Endothelial cell of umbilical vein (primary cell): ENCODE measurements around the gene SRSF11. TPM values are rescaled to one million over a fixed set of nuclear protein-coding genes. Genes with fewer than 3 reads are reported as not detected.

Experiments used
- BruUV-seq: library from RNA; stranded (reverse); fragments of 400-500 nt; replicated peaks from 2 replicates; lab custom pipeline; 2021; lab: Mats Ljungman, UMichigan
- CTCF ChIA-PET: fragments of 300-600, 350-600 bp; sonication (Branson Sonifier 250); formaldehyde crosslinking; loops from one replicate; lab custom pipeline; 2021; ENCODE audit warnings: antibody characterized with exemption, inconsistent platforms; lab: Charles Lee
- POLR2A ChIA-PET: fragments of 300-600, 350-600 bp; sonication (Branson Sonifier 250); formaldehyde crosslinking; loops from one replicate; lab custom pipeline; 2021; ENCODE audit warnings: antibody characterized with exemption, inconsistent platforms; lab: Charles Lee
- DNase-seq: peaks from one replicate; pipeline ENCODE4 v3.0.0-alpha.2; 2011; ENCODE audit warnings: low read depth, low spot score
- FAIRE-seq: peaks from 2 replicates; lab custom pipeline; 2011; peaks lifted over from hg19 to GRCh38; lab: Jason Lieb, UNC
- H2AFZ ChIP-seq: 2 replicates; pipeline ENCODE4 v1.6.0; 2012; ENCODE audit warnings: low read depth, low read length, control low read depth, inconsistent platforms
- H3K27ac ChIP-seq: 2 replicates; pipeline ENCODE4 v1.5.1; 2011; ENCODE audit warnings: low read depth, mild to moderate bottlenecking, control low read depth, low read length, moderate library complexity; ENCODE audit not compliant: insufficient read depth
- H3K27me3 ChIP-seq, 2 experiments: 2 replicates each; pipeline versions ENCODE4 v1.6.0 to v1.6.1; 2011; ENCODE audit warnings: low read length in 2 of 2, mixed read lengths in 1 of 2; ENCODE audit not compliant: control insufficient read depth in 2 of 2, insufficient read depth in 2 of 2
- H3K36me3 ChIP-seq, 2 experiments: 2 replicates in 1 of 2; 3 replicates in 1 of 2; pipeline ENCODE4 v1.5.1; 2011; ENCODE audit warnings: low read length in 2 of 2, mild to moderate bottlenecking in 1 of 2, moderate library complexity in 1 of 2; ENCODE audit not compliant: control insufficient read depth in 2 of 2, insufficient read depth in 2 of 2; ENCODE audit errors: extremely low read depth in 1 of 2
- H3K4me1 ChIP-seq: 3 replicates; pipeline ENCODE4 v1.5.1; 2011; ENCODE audit warnings: mild to moderate bottlenecking, low read length; ENCODE audit not compliant: control insufficient read depth, insufficient read depth; ENCODE audit errors: extremely low read depth
- H3K4me2 ChIP-seq: 2 replicates; pipeline ENCODE4 v1.6.1; 2011; ENCODE audit warnings: low read length, control low read depth, mixed read lengths; ENCODE audit not compliant: insufficient read depth
- H3K4me3 ChIP-seq, 3 experiments: fragments of 200-600 bp in 1 of 3; sonication (generic), shearing (Covaris generic) in 1 of 3; replicated peaks in 1 of 3; 2 replicates each; pipeline ENCODE4 v1.5.1; 2011 to 2016; ENCODE audit warnings: control low read depth in 3 of 3, low read length in 3 of 3, mild to moderate bottlenecking in 2 of 3, inconsistent platforms in 1 of 3, low read depth in 1 of 3, moderate library complexity in 1 of 3; ENCODE audit not compliant: insufficient read depth in 1 of 3
- H3K79me2 ChIP-seq: 2 replicates; pipeline ENCODE4 v1.6.0; 2012; ENCODE audit warnings: low read length, inconsistent platforms; ENCODE audit not compliant: control insufficient read depth, insufficient read depth
- H3K9ac ChIP-seq: replicated peaks from 2 replicates; pipeline ENCODE3; 2011; ENCODE audit warnings: low read length, control low read depth; ENCODE audit not compliant: insufficient read depth; ENCODE audit errors: extremely low read depth
- H3K9me1 ChIP-seq: replicated peaks from 3 replicates; pipeline ENCODE4 v1.6.0; 2011; ENCODE audit warnings: mild to moderate bottlenecking, low read length; ENCODE audit not compliant: control insufficient read depth, insufficient read depth; ENCODE audit errors: extremely low read depth
- H3K9me3 ChIP-seq: replicated peaks from 2 replicates; pipeline ENCODE4 v1.5.1; 2012; ENCODE audit warnings: low read length, inconsistent platforms; ENCODE audit not compliant: control insufficient read depth, insufficient read depth
- H4K20me1 ChIP-seq: replicated peaks from 2 replicates; pipeline ENCODE3; 2011; ENCODE audit warnings: mild to moderate bottlenecking, low read length; ENCODE audit not compliant: control insufficient read depth, insufficient read depth; ENCODE audit errors: extremely low read depth
- EZH2 ChIP-seq: IDR thresholded peaks from 2 replicates; pipeline ENCODE4 v1.6.1; 2012; ENCODE audit warnings: borderline replicate concordance, low read depth, mild to moderate bottlenecking, moderate library complexity, low read length, inconsistent platforms; ENCODE audit not compliant: severe bottlenecking
- FOS ChIP-seq: IDR thresholded peaks from 2 replicates; pipeline ENCODE4 v1.6.1; 2011; ENCODE audit warnings: mild to moderate bottlenecking, low read length, moderate library complexity, borderline replicate concordance; ENCODE audit not compliant: insufficient read depth
- GATA2 ChIP-seq: IDR thresholded peaks from 2 replicates; pipeline ENCODE4 v1.7.0; 2011; ENCODE audit warnings: low read depth, mild to moderate bottlenecking, moderate library complexity, mixed read lengths, low read length; ENCODE audit not compliant: insufficient read length, insufficient read depth
- JUN ChIP-seq: IDR thresholded peaks from 2 replicates; pipeline ENCODE4 v1.6.1; 2011; ENCODE audit warnings: borderline replicate concordance, low read depth; ENCODE audit not compliant: insufficient read length, insufficient read depth
- MAX ChIP-seq: IDR thresholded peaks from 2 replicates; pipeline ENCODE4 v1.6.1; 2011; ENCODE audit not compliant: insufficient read depth, insufficient read length
- MYC ChIP-seq: IDR thresholded peaks from one replicate; pipeline ENCODE4 v1.6.1; 2011; ENCODE audit warnings: mild to moderate bottlenecking, low read depth, low read length
- POLR2A ChIP-seq: IDR thresholded peaks from 2 replicates; pipeline ENCODE4 v1.6.1; 2012; ENCODE audit warnings: low read depth, mild to moderate bottlenecking, control low read depth, low read length
- POLR2AphosphoS5 ChIP-seq: IDR thresholded peaks from 2 replicates; pipeline ENCODE4 v1.6.1; 2012; ENCODE audit warnings: low read depth, mild to moderate bottlenecking, control low read depth, low read length, moderate library complexity; ENCODE audit not compliant: insufficient read depth
- dilution Hi-C: fragments of 300-500 bp; cut with MboI; formaldehyde crosslinking; loops from one replicate; pipeline ENCODE4 v1.15.0; 2019; ENCODE audit warnings: low sequenced_read_pairs; ENCODE audit not compliant: extremely low pct_ligation_motif_present
- intact Hi-C: fragments of 100-400 bp; cut with micrococcal nuclease; formaldehyde crosslinking; loops from one replicate; pipeline ENCODE4 v1.10.0; 2022
- polyA plus RNA-seq, 4 experiments: library from polyadenylated mRNA; depleted of rRNA in 3 of 4; stranded (reverse) in 3 of 4; unstranded in 1 of 4; fragments of >200 nt; gene quantifications; 2 replicates each; pipeline versions ENCODE4 v1.2.1 to v1.2.3, GENCODE V29; 2011 to 2012; ENCODE audit warnings: missing spikeins in 1 of 4
- total RNA-seq: library from RNA; stranded (reverse); gene quantifications from 2 replicates; pipeline ENCODE4 v1.2.3, GENCODE V29; 2021
- TF ChIP-seq, protein P1 (sequence below), 2 donors: IDR thresholded peaks; 1 replicate in 1 of 2; 2 replicates in 1 of 2; pipeline ENCODE4 v1.5.1; 2011; ENCODE audit warnings: low read length in 2 of 2, mild to moderate bottlenecking in 2 of 2, moderate library complexity in 2 of 2, control low read depth in 1 of 2, inconsistent platforms in 1 of 2, low read depth in 1 of 2; ENCODE audit not compliant: insufficient read depth in 1 of 2; ENCODE audit errors: extremely low read depth in 1 of 2

Gene SRSF11
- total and polyA plus RNA-seq, 2 donors (not counting 3 experiments of a cell fraction or from before 2014, with no cell fraction given): 177 to 241 TPM

GRCh38 chr1:70188522-70188921 lies 32.7 kb upstream of the SRSF11 start:
- Histone ChIP-seq H3K27me3 (no peaks in the 10 kb centered on the region), H3K79me2 (peaks cover 40% of the 10 kb centered on the region), H3K4me3 (no peak overlapping the region), H3K4me2 (no peak overlapping the region), H3K4me1 (no peaks in the 10 kb centered on the region), H4K20me1 (no peaks in the 10 kb centered on the region), H2AFZ (no peak overlapping the region), H3K27ac (no peak overlapping the region), H3K36me3 (peaks cover 0 to 3% of the 10 kb centered on the region in 2 experiments), H3K9ac (no peak overlapping the region), H3K9me1 (no peaks in the 10 kb centered on the region), H3K9me3 (no peaks in the 10 kb centered on the region)
- TF ChIP-seq FOS: no peak
- no peak for TF ChIP-seq POLR2AphosphoS5
- TF ChIP-seq JUN: no peak
- TF ChIP-seq GATA2: no peak
- TF ChIP-seq MYC: no peak
- no peak for TF ChIP-seq POLR2A
- TF ChIP-seq MAX: no peak
- no peak for TF ChIP-seq EZH2
- TF ChIP-seq, protein P1, sequence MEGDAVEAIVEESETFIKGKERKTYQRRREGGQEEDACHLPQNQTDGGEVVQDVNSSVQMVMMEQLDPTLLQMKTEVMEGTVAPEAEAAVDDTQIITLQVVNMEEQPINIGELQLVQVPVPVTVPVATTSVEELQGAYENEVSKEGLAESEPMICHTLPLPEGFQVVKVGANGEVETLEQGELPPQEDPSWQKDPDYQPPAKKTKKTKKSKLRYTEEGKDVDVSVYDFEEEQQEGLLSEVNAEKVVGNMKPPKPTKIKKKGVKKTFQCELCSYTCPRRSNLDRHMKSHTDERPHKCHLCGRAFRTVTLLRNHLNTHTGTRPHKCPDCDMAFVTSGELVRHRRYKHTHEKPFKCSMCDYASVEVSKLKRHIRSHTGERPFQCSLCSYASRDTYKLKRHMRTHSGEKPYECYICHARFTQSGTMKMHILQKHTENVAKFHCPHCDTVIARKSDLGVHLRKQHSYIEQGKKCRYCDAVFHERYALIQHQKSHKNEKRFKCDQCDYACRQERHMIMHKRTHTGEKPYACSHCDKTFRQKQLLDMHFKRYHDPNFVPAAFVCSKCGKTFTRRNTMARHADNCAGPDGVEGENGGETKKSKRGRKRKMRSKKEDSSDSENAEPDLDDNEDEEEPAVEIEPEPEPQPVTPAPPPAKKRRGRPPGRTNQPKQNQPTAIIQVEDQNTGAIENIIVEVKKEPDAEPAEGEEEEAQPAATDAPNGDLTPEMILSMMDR (IDR thresholded peaks at IDR 0.05; ENCODE audit: extremely low read depth in 1 of 2, insufficient read depth in 1 of 2, low read depth in 1 of 2, low read length in 2 of 2): no peak
- intact Hi-C loops (no loop called here), dilution Hi-C loops (no loop called here)
- no peak for DNase-seq
- CTCF ChIA-PET: interaction anchor here (0.6 kb wide), 1 partner anchor 20 kb away, joined by 3 read pairs; no protein-coding TSS in a partner anchor
- FAIRE-seq: no peak
- no TSS peak for BruUV-seq
- POLR2A ChIA-PET: no interaction called here
